ENCODE results near the gene SYNGR3. TPM values are rescaled to one million over a fixed set of nuclear protein-coding genes. Genes with fewer than 3 reads are reported as not detected.

Gene SYNGR3
- total RNA-seq, 1 experiment from 2014 or later, result 0.68 TPM

- peaks cover 7% of the 10 kb centered on the region for H3K36me3 Mint-ChIP-seq (ENCODE audit: insufficient read depth, unreplicated experiment)
- no peaks in the 10 kb centered on the region for H3K4me1 Mint-ChIP-seq (ENCODE audit: insufficient read depth, unreplicated experiment)
- ChIA-PET CTCF (interaction anchor here (0.6 to 1.2 kb wide), 2 partner anchors 21 to 107 kb away, joined by 6 to 7 read pairs; no protein-coding TSS in a partner anchor), POLR2A (no interaction called here)
- no peaks in the 10 kb centered on the region for H3K27me3 Mint-ChIP-seq (ENCODE audit: insufficient read depth, unreplicated experiment)
- intact Hi-C loops (cut with micrococcal nuclease), result no loop called here
- no peaks in the 10 kb centered on the region for H3K9me3 Mint-ChIP-seq (ENCODE audit: unreplicated experiment)
- no peak overlapping the region for H3K27ac Mint-ChIP-seq (ENCODE audit: low read depth, unreplicated experiment)
- BruUV-seq (replicated peaks), result no TSS peak
- no peak for DNase-seq (ENCODE audit: unreplicated experiment)
- no peak overlapping the region for H3K4me3 Mint-ChIP-seq (ENCODE audit: unreplicated experiment)
- TF ChIP-seq CTCF (IDR thresholded peaks at IDR 0.05; ENCODE audit: unreplicated experiment), result no peak
Observed at GRCh38 chr16:2034696-2035430, 45.1 kb downstream of the SYNGR3 start.

DNA sequence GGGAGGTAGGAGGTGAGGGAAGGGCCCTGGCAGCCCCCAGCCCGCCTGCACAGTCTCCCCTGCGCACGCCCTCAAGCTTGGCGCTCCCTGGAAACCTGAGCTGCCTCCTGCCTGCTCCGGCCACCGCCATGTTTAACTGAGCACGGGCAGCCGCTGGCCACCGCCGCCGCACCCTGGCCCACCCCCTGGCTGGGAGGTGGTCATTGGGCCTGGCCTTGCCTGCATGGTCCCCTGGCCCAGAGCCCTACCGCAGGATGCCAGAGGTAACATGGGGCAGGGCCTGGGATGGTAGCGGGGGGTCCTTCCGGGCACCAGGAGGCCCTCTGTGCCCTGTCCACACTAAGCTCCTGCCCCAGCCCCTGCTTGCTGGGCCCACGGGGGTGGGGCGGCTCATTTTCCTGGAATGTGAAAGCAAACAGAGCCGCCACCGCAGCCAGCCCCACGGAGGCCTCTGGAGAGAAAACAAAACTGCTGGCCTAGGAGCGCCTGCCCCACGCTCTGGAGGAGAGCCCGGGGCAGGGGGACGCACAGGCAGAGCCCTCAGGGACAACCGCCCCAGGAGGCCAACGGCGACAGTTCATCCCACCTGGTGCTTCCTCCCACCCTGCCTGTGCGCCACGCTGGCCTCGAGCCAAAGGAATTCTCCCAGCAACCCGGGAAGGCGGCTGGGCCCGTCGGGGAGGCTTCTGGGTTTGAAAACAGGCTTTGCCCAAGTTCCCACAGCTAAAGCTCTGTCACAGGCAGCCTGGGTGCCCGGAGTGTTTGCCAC is 45.8 kb downstream of the SYNGR3 start:
- Mint-ChIP-seq H3K4me1 (ENCODE audit: insufficient read depth, unreplicated experiment) (no peaks in the 10 kb centered on the region), H3K4me3 (ENCODE audit: unreplicated experiment) (no peak overlapping the region), H3K9me3 (ENCODE audit: unreplicated experiment) (no peaks in the 10 kb centered on the region), H3K27me3 (ENCODE audit: insufficient read depth, unreplicated experiment) (no peaks in the 10 kb centered on the region), H3K36me3 (ENCODE audit: insufficient read depth, unreplicated experiment) (peaks cover 4% of the 10 kb centered on the region), H3K27ac (ENCODE audit: low read depth, unreplicated experiment) (no peak overlapping the region)
- TF ChIP-seq CTCF (IDR thresholded peaks at IDR 0.05; ENCODE audit: unreplicated experiment), result no peak
- DNase-seq (ENCODE audit: unreplicated experiment), result no peak
- ChIA-PET CTCF (interaction anchor here (0.6 to 1.2 kb wide), 2 partner anchors 20 to 106 kb away, joined by 6 to 7 read pairs; no protein-coding TSS in a partner anchor), POLR2A (no interaction called here)
- BruUV-seq (replicated peaks), result no TSS peak
- intact Hi-C loops (cut with micrococcal nuclease), result no loop called here

GRCh38 chr16:2036200-2036966 is 46.6 kb downstream of the SYNGR3 start:
- no peaks in the 10 kb centered on the region for H3K4me1 Mint-ChIP-seq (ENCODE audit: insufficient read depth, unreplicated experiment)
- no peak overlapping the region for H3K4me3 Mint-ChIP-seq (ENCODE audit: unreplicated experiment)
- DNase-seq (ENCODE audit: unreplicated experiment), result no peak
- intact Hi-C loops (cut with micrococcal nuclease), result no loop called here
- no peaks in the 10 kb centered on the region for H3K27me3 Mint-ChIP-seq (ENCODE audit: insufficient read depth, unreplicated experiment)
- BruUV-seq (replicated peaks), result no TSS peak
- H3K36me3 Mint-ChIP-seq (ENCODE audit: insufficient read depth, unreplicated experiment), result no peaks in the 10 kb centered on the region
- TF ChIP-seq CTCF (IDR thresholded peaks at IDR 0.05; ENCODE audit: unreplicated experiment), result no peak
- H3K9me3 Mint-ChIP-seq (ENCODE audit: unreplicated experiment), result no peaks in the 10 kb centered on the region
- H3K27ac Mint-ChIP-seq (ENCODE audit: low read depth, unreplicated experiment), result no peak overlapping the region
- POLR2A ChIA-PET, result no interaction called here
- CTCF ChIA-PET, result interaction anchor here (0.8 to 1.2 kb wide), 2 partner anchors 9 to 19 kb away, joined by 3 to 6 read pairs; no protein-coding TSS in a partner anchor

- no peaks in the 10 kb centered on the region for H3K9me3 Mint-ChIP-seq (ENCODE audit: unreplicated experiment)
- H3K4me3 Mint-ChIP-seq (ENCODE audit: unreplicated experiment), result no peak overlapping the region
- CTCF ChIA-PET, result no interaction called here
- no TSS peak for BruUV-seq (replicated peaks)
- no peak overlapping the region for H3K27ac Mint-ChIP-seq (ENCODE audit: low read depth, unreplicated experiment)
- no peaks in the 10 kb centered on the region for H3K27me3 Mint-ChIP-seq (ENCODE audit: insufficient read depth, unreplicated experiment)
- H3K4me1 Mint-ChIP-seq (ENCODE audit: insufficient read depth, unreplicated experiment), result no peaks in the 10 kb centered on the region
- POLR2A ChIA-PET, result interaction anchor here (0.7 kb wide), 1 partner anchor 226 kb away, joined by 4 read pairs; no protein-coding TSS in a partner anchor
- DNase-seq (ENCODE audit: unreplicated experiment), result no peak
- TF ChIP-seq CTCF (IDR thresholded peaks at IDR 0.05; ENCODE audit: unreplicated experiment), result no peak
- no peaks in the 10 kb centered on the region for H3K36me3 Mint-ChIP-seq (ENCODE audit: insufficient read depth, unreplicated experiment)
- intact Hi-C loops (cut with micrococcal nuclease), result no loop called here
Observed at GRCh38 chr16:2037115-2037514, 47.3 kb downstream of the SYNGR3 start.
